H9 (cell line): ENCODE measurements around the gene FOXD2. TPM values are rescaled to one million over a fixed set of nuclear protein-coding genes. Genes with fewer than 3 reads are reported as not detected.

Source experiments
- DNase-seq: peaks from one replicate; pipeline ENCODE4 v3.0.0-alpha.2; 2017
- H2AFZ ChIP-seq: one replicate; pipeline ENCODE4 v1.6.1; 2013; ENCODE audit warnings: mild to moderate bottlenecking, low read length, control low read depth, moderate library complexity
- H2AK5ac ChIP-seq: 2 replicates; pipeline ENCODE4 v1.6.1; 2013; ENCODE audit warnings: low read length, control low read depth, mixed read lengths; ENCODE audit not compliant: insufficient read length
- H2BK120ac ChIP-seq: one replicate; pipeline ENCODE4 v1.6.1; 2013; ENCODE audit warnings: low read depth, mild to moderate bottlenecking, low read length, control low read depth, inconsistent platforms; ENCODE audit not compliant: poor library complexity, severe bottlenecking
- H2BK12ac ChIP-seq: 2 replicates; pipeline ENCODE4 v1.6.1; 2013; ENCODE audit warnings: low read length, control low read depth, mixed read lengths, low read depth; ENCODE audit not compliant: insufficient read length
- H2BK15ac ChIP-seq: 2 replicates; pipeline ENCODE4 v1.6.1; 2013; ENCODE audit warnings: low read depth, low read length, control low read depth
- H2BK20ac ChIP-seq: one replicate; pipeline ENCODE4 v1.6.1; 2013; ENCODE audit warnings: low read depth, mild to moderate bottlenecking, low read length, control low read depth, inconsistent platforms; ENCODE audit not compliant: poor library complexity, severe bottlenecking
- H2BK5ac ChIP-seq: 2 replicates; pipeline ENCODE4 v1.6.1; 2013; ENCODE audit warnings: low read length, control low read depth, mixed read lengths; ENCODE audit not compliant: insufficient read length
- H3K14ac ChIP-seq: 2 replicates; pipeline ENCODE4 v1.6.1; 2013; ENCODE audit warnings: low read length, control low read depth; ENCODE audit not compliant: insufficient read depth
- H3K18ac ChIP-seq: 2 replicates; pipeline ENCODE4 v1.6.1; 2013; ENCODE audit warnings: low read depth, mild to moderate bottlenecking, mixed read lengths, low read length, control low read depth; ENCODE audit not compliant: insufficient read length
- H3K23ac ChIP-seq: 2 replicates; pipeline ENCODE4 v1.6.1; 2013; ENCODE audit warnings: low read length, control low read depth, mixed read lengths, low read depth; ENCODE audit not compliant: insufficient read length
- H3K23me2 ChIP-seq: 2 replicates; pipeline ENCODE4 v1.6.1; 2013; ENCODE audit warnings: low read depth, mild to moderate bottlenecking, mixed read lengths, low read length, control low read depth; ENCODE audit not compliant: insufficient read length, poor library complexity, severe bottlenecking
- H3K27ac ChIP-seq: 2 replicates; pipeline ENCODE4 v1.5.1; 2013; ENCODE audit warnings: low read length, control low read depth, mixed read lengths, low read depth; ENCODE audit not compliant: insufficient read length
- H3K27me3 ChIP-seq: 2 replicates; pipeline ENCODE4 v1.6.1; 2013; ENCODE audit warnings: low read length, control low read depth, inconsistent platforms; ENCODE audit not compliant: insufficient read depth
- H3K4ac ChIP-seq: 2 replicates; pipeline ENCODE4 v1.6.1; 2013; ENCODE audit warnings: low read depth, mild to moderate bottlenecking, control low read depth, inconsistent platforms, low read length, moderate library complexity
- H3K4me1 ChIP-seq: 2 replicates; pipeline ENCODE4 v1.6.1; 2013; ENCODE audit warnings: low read length, control low read depth, inconsistent platforms; ENCODE audit not compliant: insufficient read depth
- H3K4me2 ChIP-seq: 2 replicates; pipeline ENCODE4 v1.6.1; 2013; ENCODE audit warnings: low read length, control low read depth, mixed read lengths; ENCODE audit not compliant: insufficient read length, insufficient read depth
- H3K56ac ChIP-seq: 2 replicates; pipeline ENCODE4 v1.6.1; 2013; ENCODE audit warnings: low read depth, mild to moderate bottlenecking, mixed read lengths, low read length, control low read depth; ENCODE audit not compliant: insufficient read length
- H3K79me1 ChIP-seq: 2 replicates; pipeline ENCODE4 v1.6.1; 2013; ENCODE audit warnings: low read depth, mild to moderate bottlenecking, moderate library complexity, low read length, control low read depth, inconsistent platforms; ENCODE audit not compliant: insufficient read depth, poor library complexity, severe bottlenecking
- H3K79me2 ChIP-seq: 2 replicates; pipeline ENCODE4 v1.6.1; 2013; ENCODE audit warnings: low read length, control low read depth, inconsistent platforms; ENCODE audit not compliant: insufficient read depth
- H3K9ac ChIP-seq: 2 replicates; pipeline ENCODE4 v1.6.1; 2013; ENCODE audit warnings: low read length, control low read depth, mixed read lengths; ENCODE audit not compliant: insufficient read length; ENCODE audit errors: extremely low read depth
- H3K9me3 ChIP-seq: one replicate; pipeline ENCODE4 v1.6.1; 2013; ENCODE audit warnings: low read depth, low read length, inconsistent platforms; ENCODE audit not compliant: control insufficient read depth
- H3T11ph ChIP-seq: one replicate; pipeline ENCODE4 v1.6.1; 2013; ENCODE audit warnings: mild to moderate bottlenecking, low read length, control low read depth, inconsistent platforms
- H4K20me1 ChIP-seq: one replicate; pipeline ENCODE4 v1.6.1; 2013; ENCODE audit not compliant: control insufficient read depth, insufficient read length, insufficient read depth
- H4K5ac ChIP-seq: 2 replicates; pipeline ENCODE4 v1.6.1; 2013; ENCODE audit warnings: low read depth, mild to moderate bottlenecking, mixed read lengths, low read length, control low read depth; ENCODE audit not compliant: insufficient read length
- H4K8ac ChIP-seq: replicated peaks from 2 replicates; pipeline ENCODE4 v1.6.1; 2013; ENCODE audit warnings: low read length, control low read depth, mixed read lengths, low read depth; ENCODE audit not compliant: insufficient read length
- H4K91ac ChIP-seq: 2 replicates; pipeline ENCODE4 v1.6.1; 2013; ENCODE audit warnings: low read depth, mild to moderate bottlenecking, moderate library complexity, mixed read lengths, low read length, control low read depth; ENCODE audit not compliant: insufficient read length
- H3K27ac Mint-ChIP-seq, 3 experiments: 2 replicates in 2 of 3; 3 replicates in 1 of 3; pipeline ENCODE4 v1.8.0; 2020 to 2021; ENCODE audit warnings: mixed read lengths in 3 of 3, mild to moderate bottlenecking in 1 of 3, moderate library complexity in 1 of 3
- H3K27me3 Mint-ChIP-seq: 2 replicates; pipeline ENCODE4 v1.8.0; 2021; ENCODE audit warnings: low read depth, mild to moderate bottlenecking, moderate library complexity, mixed read lengths
- H3K36me3 Mint-ChIP-seq, 3 experiments: 2 replicates in 2 of 3; 3 replicates in 1 of 3; pipeline ENCODE4 v1.8.0; 2020 to 2021; ENCODE audit warnings: low read depth in 3 of 3, mixed read lengths in 3 of 3; ENCODE audit not compliant: insufficient read depth in 1 of 3
- H3K4me1 Mint-ChIP-seq, 2 experiments: 2 replicates each; pipeline ENCODE4 v1.8.0; 2020; ENCODE audit warnings: mixed read lengths in 2 of 2
- H3K4me3 Mint-ChIP-seq, 2 experiments: 2 replicates in 1 of 2; 3 replicates in 1 of 2; pipeline ENCODE4 v1.8.0; 2020 to 2021; ENCODE audit warnings: mild to moderate bottlenecking in 2 of 2, mixed read lengths in 2 of 2, moderate library complexity in 1 of 2
- H3K9me3 Mint-ChIP-seq, 2 experiments: 2 replicates in 1 of 2; 3 replicates in 1 of 2; pipeline ENCODE4 v1.8.0; 2020; ENCODE audit warnings: mild to moderate bottlenecking in 2 of 2, mixed read lengths in 2 of 2, moderate library complexity in 1 of 2
- WGBS: extraction: QIAGEN DNeasy Blood & Tissue Kit; methylation state at CpG from one replicate; pipeline ENCODE4 v1.1.7; 2013; ENCODE audit warnings: missing lambda C conversion rate, low lambda C conversion rate, mixed read lengths; ENCODE audit not compliant: insufficient read length; ENCODE audit errors: extremely low coverage; 5-methylcytosine and 5-hydroxymethylcytosine counted together
- total RNA-seq: library from RNA; stranded (reverse); gene quantifications from 2 replicates; pipeline ENCODE4 v1.2.1, GENCODE V29; 2021
- TF ChIP-seq, protein P1 (sequence below): fragments of 200-600 bp; sonication (generic); conservative IDR thresholded peaks from 3 replicates; pipeline ENCODE4 v1.8.0; 2021; ENCODE audit warnings: antibody characterized with exemption, mild to moderate bottlenecking

FOXD2 gene
- total RNA-seq, 1 experiment from 2014 or later: not detected

DNA sequence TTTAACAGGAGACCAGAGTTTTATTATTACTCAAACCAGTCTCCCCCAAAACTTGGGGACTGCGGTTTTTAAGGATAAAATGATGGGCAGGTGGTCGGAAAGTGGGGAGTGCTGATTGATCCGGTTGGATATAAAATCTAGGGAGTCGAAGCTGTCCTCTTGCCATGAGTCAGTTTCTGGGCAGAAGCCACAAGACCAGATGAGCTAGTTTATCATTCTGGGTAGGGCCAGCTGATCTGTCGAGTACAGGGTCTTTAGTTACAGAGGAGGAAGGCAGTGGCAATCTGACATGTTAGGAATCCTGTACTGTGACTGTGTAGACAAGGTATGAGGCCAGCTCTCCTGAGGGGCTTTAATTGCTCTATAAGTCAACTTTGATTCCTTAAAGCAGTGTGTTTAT, 44.7 kb upstream of the FOXD2 start:
- H3T11ph ChIP-seq: no peak overlapping the region
- H4K20me1 ChIP-seq: no peaks in the 10 kb centered on the region
- H2AK5ac ChIP-seq: no peak overlapping the region
- no peak overlapping the region for H2BK5ac ChIP-seq
- no peaks in the 10 kb centered on the region for H3K79me2 ChIP-seq
- no peak overlapping the region for H3K27ac Mint-ChIP-seq
- no peak overlapping the region for H4K91ac ChIP-seq
- H4K5ac ChIP-seq: no peak overlapping the region
- H3K4me2 ChIP-seq: no peak overlapping the region
- DNase-seq: no peak
- H3K9me3 Mint-ChIP-seq: no peaks in the 10 kb centered on the region
- H3K4me1 Mint-ChIP-seq: peaks cover 0 to 2% of the 10 kb centered on the region in 2 experiments; a peak in 2 of 4 replicates
- no peak overlapping the region for H3K14ac ChIP-seq
- H3K27me3 ChIP-seq: peaks cover 3% of the 10 kb centered on the region; the same call in 1 of the 2 replicates
- H2BK120ac ChIP-seq: no peak overlapping the region
- H3K9ac ChIP-seq: no peak overlapping the region
- no peak overlapping the region for H2BK15ac ChIP-seq
- H3K79me1 ChIP-seq: no peaks in the 10 kb centered on the region
- H3K23me2 ChIP-seq: no peaks in the 10 kb centered on the region
- no peak overlapping the region for H3K27ac ChIP-seq
- H3K27me3 Mint-ChIP-seq: peaks cover 64% of the 10 kb centered on the region
- H4K8ac ChIP-seq: no peak overlapping the region
- H3K9me3 ChIP-seq: no peaks in the 10 kb centered on the region
- H2AFZ ChIP-seq: no peak overlapping the region
- no peak overlapping the region for H3K23ac ChIP-seq
- H3K36me3 Mint-ChIP-seq: no peaks in the 10 kb centered on the region
- no peak overlapping the region for H3K4me3 Mint-ChIP-seq
- H3K4me1 ChIP-seq: no peaks in the 10 kb centered on the region
- H3K18ac ChIP-seq: no peak overlapping the region
- TF ChIP-seq, protein P1, sequence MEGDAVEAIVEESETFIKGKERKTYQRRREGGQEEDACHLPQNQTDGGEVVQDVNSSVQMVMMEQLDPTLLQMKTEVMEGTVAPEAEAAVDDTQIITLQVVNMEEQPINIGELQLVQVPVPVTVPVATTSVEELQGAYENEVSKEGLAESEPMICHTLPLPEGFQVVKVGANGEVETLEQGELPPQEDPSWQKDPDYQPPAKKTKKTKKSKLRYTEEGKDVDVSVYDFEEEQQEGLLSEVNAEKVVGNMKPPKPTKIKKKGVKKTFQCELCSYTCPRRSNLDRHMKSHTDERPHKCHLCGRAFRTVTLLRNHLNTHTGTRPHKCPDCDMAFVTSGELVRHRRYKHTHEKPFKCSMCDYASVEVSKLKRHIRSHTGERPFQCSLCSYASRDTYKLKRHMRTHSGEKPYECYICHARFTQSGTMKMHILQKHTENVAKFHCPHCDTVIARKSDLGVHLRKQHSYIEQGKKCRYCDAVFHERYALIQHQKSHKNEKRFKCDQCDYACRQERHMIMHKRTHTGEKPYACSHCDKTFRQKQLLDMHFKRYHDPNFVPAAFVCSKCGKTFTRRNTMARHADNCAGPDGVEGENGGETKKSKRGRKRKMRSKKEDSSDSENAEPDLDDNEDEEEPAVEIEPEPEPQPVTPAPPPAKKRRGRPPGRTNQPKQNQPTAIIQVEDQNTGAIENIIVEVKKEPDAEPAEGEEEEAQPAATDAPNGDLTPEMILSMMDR: no peak
- no peak overlapping the region for H3K4ac ChIP-seq
- H2BK20ac ChIP-seq: no peak overlapping the region
- H2BK12ac ChIP-seq: no peak overlapping the region
- no CpG with 5 or more reads among the region's 5 CpGs for WGBS
- H3K56ac ChIP-seq: no peak overlapping the region
